GM12865 (cell line): ENCODE results near the gene ZNF334.

ENCODE experiments used
- DNase-seq: peaks from one replicate; pipeline ENCODE4 v3.0.0; 2010; ENCODE audit warnings: low read depth
- H3K4me3 ChIP-seq: 2 replicates; pipeline ENCODE4 v1.5.1; 2011; ENCODE audit warnings: mild to moderate bottlenecking, low read depth, low read length, control low read depth
- CTCF ChIP-seq: IDR thresholded peaks from 2 replicates; pipeline ENCODE4 v1.5.1; 2011; ENCODE audit warnings: low read length, control low read depth, low read depth, inconsistent platforms; ENCODE audit not compliant: insufficient read depth; ENCODE audit errors: missing control alignments

The ZNF334 gene

GRCh38 chr20:46477225-46477624, 36.1 kb downstream of the ZNF334 start:
- no peak for TF ChIP-seq CTCF
- no peak for DNase-seq
- H3K4me3 ChIP-seq = no peak overlapping the region

GRCh38 chr20:46468508-46468907, 44.9 kb downstream of the ZNF334 start:
- TF ChIP-seq CTCF = no peak
- no peak for DNase-seq
- no peak overlapping the region for H3K4me3 ChIP-seq

GRCh38 chr20:46464451-46464850, 48.9 kb downstream of the ZNF334 start:
- no peak for DNase-seq
- H3K4me3 ChIP-seq = no peak overlapping the region
- no peak for TF ChIP-seq CTCF

- H3K4me3 ChIP-seq = no peak overlapping the region
- no peak for DNase-seq
- no peak for TF ChIP-seq CTCF
These were observed 49.5 kb downstream of the ZNF334 start for GRCh38 chr20:46463852-46464251.

- no peak overlapping the region for H3K4me3 ChIP-seq
- TF ChIP-seq CTCF = no peak
These were observed 51.6 kb downstream of the ZNF334 start for GRCh38 chr20:46461808-46462207.

GRCh38 chr20:46458866-46459750, 54.3 kb downstream of the ZNF334 start:
- no peak for TF ChIP-seq CTCF
- no peak for DNase-seq
- H3K4me3 ChIP-seq = no peak overlapping the region

More at GRCh38 chr20:46461808-46462207, 51.6 kb downstream of the ZNF334 start:
- no peak for DNase-seq
